Breast epithelium (tissue), 4 donors: ENCODE data around the gene ERAL1. TPM values are rescaled to one million over a fixed set of nuclear protein-coding genes. Genes with fewer than 3 reads are reported as not detected.

ENCODE experiments used
- DNase-seq, 2 donors: peaks; one replicate each; pipeline ENCODE4 v3.0.0-alpha.2; 2019; ENCODE audit warnings: low spot score in 2 of 2
- H3K27ac ChIP-seq, 2 donors: fragments of 200-600 bp; sonication (generic) in 1 of 2; one replicate each; pipeline ENCODE4 v1.5.1; 2016 to 2019; ENCODE audit warnings: mild to moderate bottlenecking in 1 of 2
- H3K27me3 ChIP-seq, 2 donors: fragments of 200-600 bp; sonication (generic) in 1 of 2; one replicate each; pipeline versions ENCODE4 v1.5.1 to v1.6.0; 2017 to 2019; ENCODE audit warnings: control low read depth in 1 of 2, mild to moderate bottlenecking in 1 of 2
- H3K36me3 ChIP-seq: fragments of 200-600 bp; one replicate; pipeline ENCODE4 v1.5.1; 2019
- H3K4me1 ChIP-seq, 2 donors: fragments of 200-600 bp; sonication (generic); one replicate each; pipeline ENCODE4 v1.5.1; 2016 to 2019; ENCODE audit warnings: control low read depth in 1 of 2
- H3K4me3 ChIP-seq, 3 donors: fragments of 200-600 bp; sonication (generic); 1 replicate in 2 of 3; 2 replicates in 1 of 3; pipeline ENCODE4 v1.5.1; 2016 to 2019; ENCODE audit warnings: mild to moderate bottlenecking in 3 of 3, moderate library complexity in 2 of 3
- H3K9me3 ChIP-seq, 2 donors: fragments of 200-600 bp; sonication (generic) in 1 of 2; one replicate each; pipeline ENCODE4 v1.5.1; 2016 to 2019; ENCODE audit warnings: control low read depth in 1 of 2
- CTCF ChIP-seq, 3 donors: fragments of 450-650 bp; IDR thresholded peaks; one replicate each; pipeline ENCODE4 v1.5.1; 2016 to 2017; ENCODE audit warnings: antibody characterized with exemption in 3 of 3, mild to moderate bottlenecking in 3 of 3, moderate library complexity in 3 of 3
- POLR2A ChIP-seq: fragments of 450-650 bp; IDR thresholded peaks from one replicate; pipeline ENCODE4 v1.6.1; 2016; ENCODE audit warnings: antibody characterized with exemption, mild to moderate bottlenecking, moderate library complexity
- POLR2AphosphoS5 ChIP-seq, 3 donors: sonication (generic); formaldehyde crosslinking; IDR thresholded peaks; one replicate each; pipeline ENCODE4 v1.6.1; 2017; ENCODE audit warnings: antibody characterized with exemption in 3 of 3
- intact Hi-C: fragments of 100-400 bp; cut with DNase I; formaldehyde crosslinking; loops from one replicate; pipeline ENCODE4 v1.15.1; 2023; ENCODE audit warnings: low total_unique reads
- total RNA-seq, 3 donors: library from RNA; depleted of rRNA; stranded (reverse); fragments of >200 nt; gene quantifications; one replicate each; pipeline ENCODE4 v1.1.0, GENCODE V29; 2016

The ERAL1 gene
- total RNA-seq, 3 donors from 2014 or later: 24.3 to 51.2 (median 26.4) TPM

- no peaks in the 10 kb centered on the region for H3K36me3 ChIP-seq
- peaks cover 7 to 19% of the 10 kb centered on the region in 2 donors for H3K4me1 ChIP-seq
These were observed 42.6 kb upstream of the ERAL1 start for GRCh38 chr17:28812091-28812747.

GRCh38 chr17:28812748-28813377 is 42.0 kb upstream of the ERAL1 start:
- peaks cover 7 to 13% of the 10 kb centered on the region in 2 donors for H3K4me1 ChIP-seq
- H3K36me3 ChIP-seq: no peaks in the 10 kb centered on the region
- H3K4me3 ChIP-seq: peak overlapping the region; percentile 86 to 90 (median 89)
- peak overlapping the region; percentile 88 to 92 for H3K27ac ChIP-seq
- no peaks in the 10 kb centered on the region for H3K27me3 ChIP-seq
- intact Hi-C loops: loop anchor here (10.0 kb wide), 1 partner anchor 132 kb away; no protein-coding TSS in a partner anchor
- TF ChIP-seq POLR2A: no peak
- no peak for TF ChIP-seq POLR2AphosphoS5 (IDR thresholded peaks at IDR 0.05)
- TF ChIP-seq CTCF (IDR thresholded peaks at IDR 0.05): no peak
- DNase-seq: no peak
- H3K9me3 ChIP-seq: no peaks in the 10 kb centered on the region

More at GRCh38 chr17:28812091-28812747, 42.6 kb upstream of the ERAL1 start:
- no peak for TF ChIP-seq POLR2A
- peak in 2 of 3 donors; percentile 10 to 12 for TF ChIP-seq POLR2AphosphoS5 (IDR thresholded peaks at IDR 0.05)
- TF ChIP-seq CTCF (IDR thresholded peaks at IDR 0.05): no peak
- intact Hi-C loops: loop anchor here (10.0 kb wide), 1 partner anchor 133 kb away; no protein-coding TSS in a partner anchor
- DNase-seq: peak; percentile 96 to 97
- Histone ChIP-seq H3K27me3 (no peaks in the 10 kb centered on the region), H3K27ac (peak overlapping the region; percentile 88 to 92), H3K4me3 (peak overlapping the region; percentile 86 to 90 (median 89)), H3K9me3 (no peaks in the 10 kb centered on the region)

GRCh38 chr17:28816540-28816939 is 38.3 kb upstream of the ERAL1 start:
- H3K27me3 ChIP-seq: no peaks in the 10 kb centered on the region
- no peaks in the 10 kb centered on the region for H3K9me3 ChIP-seq
- H3K27ac ChIP-seq: no peak overlapping the region
- TF ChIP-seq CTCF (IDR thresholded peaks at IDR 0.05): no peak
- TF ChIP-seq POLR2AphosphoS5 (IDR thresholded peaks at IDR 0.05): no peak
- no peak for TF ChIP-seq POLR2A
- no peak overlapping the region for H3K4me3 ChIP-seq
- intact Hi-C loops: loop anchor here (10.0 kb wide), 1 partner anchor 128 kb away; no protein-coding TSS in a partner anchor
- H3K36me3 ChIP-seq: no peaks in the 10 kb centered on the region
- no peak for DNase-seq
- H3K4me1 ChIP-seq: no peaks in the 10 kb centered on the region

DNA sequence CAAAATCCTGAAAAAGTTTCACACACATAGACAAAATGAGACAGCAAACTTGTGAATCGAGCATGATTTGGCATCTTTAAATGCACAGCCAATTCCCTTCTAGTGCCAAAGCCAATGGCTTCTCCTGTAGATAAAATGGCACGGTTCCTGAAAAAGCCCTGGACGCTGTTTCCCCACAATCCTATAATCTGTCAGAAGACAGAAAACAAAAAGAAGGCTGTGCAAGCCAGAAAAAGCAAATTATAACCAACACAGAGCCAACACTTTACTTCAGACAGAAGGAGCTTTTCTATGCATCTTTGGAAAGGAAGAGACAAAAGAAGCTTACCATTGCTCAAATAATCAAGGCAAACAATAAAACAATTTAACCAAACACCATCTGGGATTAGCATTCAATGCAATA is 36.0 kb upstream of the ERAL1 start:
- no peak overlapping the region for H3K4me3 ChIP-seq
- no peak overlapping the region for H3K27ac ChIP-seq
- TF ChIP-seq CTCF (IDR thresholded peaks at IDR 0.05) (no peak), POLR2AphosphoS5 (IDR thresholded peaks at IDR 0.05) (no peak), POLR2A (no peak)
- intact Hi-C loops: loop anchor here (10.0 kb wide), 1 partner anchor 126 kb away; no protein-coding TSS in a partner anchor
- H3K9me3 ChIP-seq: no peaks in the 10 kb centered on the region
- no peaks in the 10 kb centered on the region for H3K4me1 ChIP-seq
- H3K36me3 ChIP-seq: no peaks in the 10 kb centered on the region
- H3K27me3 ChIP-seq: no peaks in the 10 kb centered on the region
- DNase-seq: no peak

- Histone ChIP-seq H3K36me3 (no peaks in the 10 kb centered on the region), H3K27me3 (no peaks in the 10 kb centered on the region), H3K9me3 (no peaks in the 10 kb centered on the region), H3K4me3 (no peak overlapping the region), H3K4me1 (no peaks in the 10 kb centered on the region), H3K27ac (no peak overlapping the region)
- intact Hi-C loops: loop anchor here (10.0 kb wide), 1 partner anchor 125 kb away; no protein-coding TSS in a partner anchor
- TF ChIP-seq POLR2AphosphoS5 (IDR thresholded peaks at IDR 0.05): no peak
- TF ChIP-seq POLR2A: no peak
- TF ChIP-seq CTCF (IDR thresholded peaks at IDR 0.05): no peak
- no peak for DNase-seq
These were observed 35.2 kb upstream of the ERAL1 start for GRCh38 chr17:28819582-28819981.
